Activated naive CD4-positive, alpha-beta T cell treated with anti-CD3 and anti-CD28 coated beads for 36 hours (primary cell): ENCODE results near the gene TLL2. TPM values are rescaled to one million over a fixed set of nuclear protein-coding genes. Genes with fewer than 3 reads are reported as not detected.

Experiments used
- CTCF ChIA-PET: fragments of 350-600 bp; sonication (Branson Sonifier 250); formaldehyde crosslinking; loops from one replicate; lab custom pipeline; 2021; ENCODE audit warnings: antibody characterized with exemption; lab: Charles Lee
- DNase-seq: peaks from one replicate; pipeline ENCODE4 v3.0.0-alpha.2; 2020
- H3K27ac Mint-ChIP-seq: one replicate; pipeline ENCODE4 v1.8.0; 2021; ENCODE audit warnings: mild to moderate bottlenecking, mixed read lengths
- H3K27me3 Mint-ChIP-seq: one replicate; pipeline ENCODE4 v1.8.0; 2021; ENCODE audit warnings: low read depth, mixed read lengths
- H3K36me3 Mint-ChIP-seq: one replicate; pipeline ENCODE4 v1.8.0; 2021; ENCODE audit warnings: low read depth, mixed read lengths
- H3K4me1 Mint-ChIP-seq: one replicate; pipeline ENCODE4 v1.8.0; 2021; ENCODE audit warnings: low read depth, mixed read lengths
- H3K4me3 Mint-ChIP-seq: one replicate; pipeline ENCODE4 v1.8.0; 2021; ENCODE audit warnings: mild to moderate bottlenecking, moderate library complexity, mixed read lengths
- H3K9me3 Mint-ChIP-seq: one replicate; pipeline ENCODE4 v1.8.0; 2021; ENCODE audit warnings: mixed read lengths
- intact Hi-C: fragments of 100-400 bp; cut with micrococcal nuclease; formaldehyde crosslinking; loops from one replicate; pipeline ENCODE4 v1.15.1; 2023
- total RNA-seq, 2 experiments: library from RNA; stranded (reverse); gene quantifications; one replicate each; pipeline ENCODE4 v1.2.3, GENCODE V29; 2021

TLL2 gene
- total RNA-seq, 2 experiments from 2014 or later = 0.07 TPM; not detected in 1

GRCh38 chr10:96338279-96338925, 175.3 kb downstream of the TLL2 start:
- CTCF ChIA-PET = interaction anchor here (0.7 to 3.2 kb wide), 9 partner anchors 9 to 321 kb away, joined by 3 to 62 read pairs (median 4); partner anchors contain the start of gene DNTT
- H3K9me3 Mint-ChIP-seq = no peaks in the 10 kb centered on the region
- H3K36me3 Mint-ChIP-seq = no peaks in the 10 kb centered on the region
- H3K4me1 Mint-ChIP-seq = peaks cover 15% of the 10 kb centered on the region
- H3K4me3 Mint-ChIP-seq = no peak overlapping the region
- intact Hi-C loops = no loop called here
- H3K27ac Mint-ChIP-seq = no peak overlapping the region
- peaks cover 3% of the 10 kb centered on the region for H3K27me3 Mint-ChIP-seq
- no peak for DNase-seq

- H3K36me3 Mint-ChIP-seq = no peaks in the 10 kb centered on the region
- intact Hi-C loops = no loop called here
- no peak overlapping the region for H3K27ac Mint-ChIP-seq
- H3K4me3 Mint-ChIP-seq = no peak overlapping the region
- H3K9me3 Mint-ChIP-seq = no peaks in the 10 kb centered on the region
- peaks cover 27% of the 10 kb centered on the region for H3K4me1 Mint-ChIP-seq
- CTCF ChIA-PET = interaction anchor here (1.1 to 3.8 kb wide), 4 partner anchors 18 to 107 kb away, joined by 3 to 62 read pairs (median 18); no protein-coding TSS in a partner anchor
- peaks cover 3% of the 10 kb centered on the region for H3K27me3 Mint-ChIP-seq
- DNase-seq = no peak
These were observed 176.6 kb downstream of the TLL2 start for GRCh38 chr10:96337106-96337505.

- Mint-ChIP-seq H3K4me1 (peaks cover 21% of the 10 kb centered on the region), H3K36me3 (no peaks in the 10 kb centered on the region), H3K9me3 (no peaks in the 10 kb centered on the region), H3K27me3 (peaks cover 3% of the 10 kb centered on the region), H3K27ac (no peak overlapping the region), H3K4me3 (no peak overlapping the region)
- intact Hi-C loops = no loop called here
- DNase-seq = peak; percentile 9
- CTCF ChIA-PET = interaction anchor here (0.6 to 3.8 kb wide), 15 partner anchors 9 to 318 kb away, joined by 3 to 27 read pairs (median 5); no protein-coding TSS in a partner anchor
These were observed 178.9 kb downstream of the TLL2 start for GRCh38 chr10:96334616-96335526.

- intact Hi-C loops = no loop called here
- Mint-ChIP-seq H3K27me3 (peaks cover 3% of the 10 kb centered on the region), H3K4me3 (no peak overlapping the region), H3K4me1 (peaks cover 21% of the 10 kb centered on the region), H3K9me3 (no peaks in the 10 kb centered on the region), H3K27ac (no peak overlapping the region), H3K36me3 (no peaks in the 10 kb centered on the region)
- no peak for DNase-seq
- CTCF ChIA-PET = interaction anchor here (1.6 to 3.8 kb wide), 2 partner anchors 11 to 103 kb away, joined by 5 to 27 read pairs; no protein-coding TSS in a partner anchor
These were observed 180.6 kb downstream of the TLL2 start for GRCh38 chr10:96333101-96333500.

GRCh38 chr10:96327462-96327861, 186.3 kb downstream of the TLL2 start:
- H3K36me3 Mint-ChIP-seq = no peaks in the 10 kb centered on the region
- CTCF ChIA-PET = interaction anchor here (1.1 to 1.4 kb wide), 2 partner anchors 14 to 43 kb away, joined by 3 to 4 read pairs; no protein-coding TSS in a partner anchor
- peaks cover 5% of the 10 kb centered on the region for H3K27me3 Mint-ChIP-seq
- H3K9me3 Mint-ChIP-seq = no peaks in the 10 kb centered on the region
- H3K4me3 Mint-ChIP-seq = no peak overlapping the region
- peaks cover 7% of the 10 kb centered on the region for H3K4me1 Mint-ChIP-seq
- intact Hi-C loops = no loop called here
- no peak overlapping the region for H3K27ac Mint-ChIP-seq
- no peak for DNase-seq

GRCh38 chr10:96325719-96326373, 187.9 kb downstream of the TLL2 start:
- H3K36me3 Mint-ChIP-seq = no peaks in the 10 kb centered on the region
- peaks cover 5% of the 10 kb centered on the region for H3K27me3 Mint-ChIP-seq
- intact Hi-C loops = no loop called here
- H3K4me1 Mint-ChIP-seq = peaks cover 4% of the 10 kb centered on the region
- no peak overlapping the region for H3K4me3 Mint-ChIP-seq
- CTCF ChIA-PET = interaction anchor here (1.2 kb wide), 1 partner anchor 9 kb away, joined by 6 read pairs; no protein-coding TSS in a partner anchor
- no peaks in the 10 kb centered on the region for H3K9me3 Mint-ChIP-seq
- H3K27ac Mint-ChIP-seq = no peak overlapping the region
- no peak for DNase-seq

- CTCF ChIA-PET = interaction anchor here (0.8 to 1.4 kb wide), 4 partner anchors 11 to 95 kb away, joined by 3 to 7 read pairs (median 3); no protein-coding TSS in a partner anchor
- intact Hi-C loops = no loop called here
- Mint-ChIP-seq H3K4me1 (peaks cover 4% of the 10 kb centered on the region), H3K36me3 (no peaks in the 10 kb centered on the region), H3K27ac (no peak overlapping the region), H3K27me3 (peaks cover 5% of the 10 kb centered on the region), H3K4me3 (no peak overlapping the region), H3K9me3 (no peaks in the 10 kb centered on the region)
- DNase-seq = peak; percentile 13
These were observed 189.3 kb downstream of the TLL2 start for GRCh38 chr10:96324447-96324846.

- Mint-ChIP-seq H3K27me3 (peaks cover 5% of the 10 kb centered on the region), H3K27ac (no peak overlapping the region), H3K4me1 (peaks cover 4% of the 10 kb centered on the region), H3K36me3 (no peaks in the 10 kb centered on the region), H3K4me3 (no peak overlapping the region), H3K9me3 (no peaks in the 10 kb centered on the region)
- CTCF ChIA-PET = interaction anchor here (1.6 to 2.2 kb wide), 2 partner anchors 12 to 93 kb away, joined by 7 to 11 read pairs; no protein-coding TSS in a partner anchor
- DNase-seq = no peak
- intact Hi-C loops = no loop called here
These were observed 191.5 kb downstream of the TLL2 start for GRCh38 chr10:96322275-96322674.

- H3K27ac Mint-ChIP-seq = no peak overlapping the region
- H3K4me3 Mint-ChIP-seq = no peak overlapping the region
- CTCF ChIA-PET = interaction anchor here (1.6 to 2.2 kb wide), 2 partner anchors 13 to 92 kb away, joined by 7 to 11 read pairs; no protein-coding TSS in a partner anchor
- H3K36me3 Mint-ChIP-seq = no peaks in the 10 kb centered on the region
- peaks cover 4% of the 10 kb centered on the region for H3K4me1 Mint-ChIP-seq
- intact Hi-C loops = no loop called here
- no peaks in the 10 kb centered on the region for H3K9me3 Mint-ChIP-seq
- DNase-seq = peak; percentile 18
- H3K27me3 Mint-ChIP-seq = peaks cover 5% of the 10 kb centered on the region
These were observed 191.9 kb downstream of the TLL2 start for GRCh38 chr10:96321822-96322221.

GRCh38 chr10:96319754-96320474, 193.8 kb downstream of the TLL2 start:
- DNase-seq = no peak
- no peak overlapping the region for H3K27ac Mint-ChIP-seq
- no peaks in the 10 kb centered on the region for H3K36me3 Mint-ChIP-seq
- H3K4me1 Mint-ChIP-seq = no peaks in the 10 kb centered on the region
- H3K27me3 Mint-ChIP-seq = peaks cover 12% of the 10 kb centered on the region
- H3K4me3 Mint-ChIP-seq = no peak overlapping the region
- CTCF ChIA-PET = interaction anchor here (1.1 to 1.6 kb wide), 4 partner anchors 14 to 91 kb away, joined by 3 to 9 read pairs (median 8); no protein-coding TSS in a partner anchor
- H3K9me3 Mint-ChIP-seq = no peaks in the 10 kb centered on the region
- intact Hi-C loops = no loop called here
